ENCODE measurements around the gene UBFD1.
"Not testable (repeated sequence)": the region's sequence is repeated elsewhere in the genome, so short reads cannot be mapped to it uniquely, and the experiment has no call there.

The UBFD1 gene

GRCh38 chr16:23567602-23568001 lies 10.1 kb downstream of the UBFD1 start:
- no peak for DNase-seq (ENCODE audit: low spot score)

GRCh38 chr16:23570992-23571632 lies 13.6 kb downstream of the UBFD1 start:
- DNase-seq (ENCODE audit: low spot score) = no peak

- no peak for DNase-seq (ENCODE audit: low spot score)
Observed at GRCh38 chr16:23571895-23572294, 14.4 kb downstream of the UBFD1 start.

GRCh38 chr16:23572394-23572793 lies 14.9 kb downstream of the UBFD1 start:
- no peak for DNase-seq (ENCODE audit: low spot score)

- no peak for DNase-seq (ENCODE audit: low spot score)
Observed at GRCh38 chr16:23573817-23574216, 16.3 kb downstream of the UBFD1 start.

- DNase-seq (ENCODE audit: low spot score) = no peak
Observed at GRCh38 chr16:23575834-23576233, 18.3 kb downstream of the UBFD1 start.

- DNase-seq (ENCODE audit: low spot score) = no peak
Observed at GRCh38 chr16:23577493-23577892, 20.0 kb downstream of the UBFD1 start.

- no peak for DNase-seq (ENCODE audit: low spot score)
Observed at GRCh38 chr16:23578101-23578830, 20.7 kb downstream of the UBFD1 start.

GRCh38 chr16:23579371-23579770 lies 21.8 kb downstream of the UBFD1 start:
- no peak for DNase-seq (ENCODE audit: low spot score)

DNA sequence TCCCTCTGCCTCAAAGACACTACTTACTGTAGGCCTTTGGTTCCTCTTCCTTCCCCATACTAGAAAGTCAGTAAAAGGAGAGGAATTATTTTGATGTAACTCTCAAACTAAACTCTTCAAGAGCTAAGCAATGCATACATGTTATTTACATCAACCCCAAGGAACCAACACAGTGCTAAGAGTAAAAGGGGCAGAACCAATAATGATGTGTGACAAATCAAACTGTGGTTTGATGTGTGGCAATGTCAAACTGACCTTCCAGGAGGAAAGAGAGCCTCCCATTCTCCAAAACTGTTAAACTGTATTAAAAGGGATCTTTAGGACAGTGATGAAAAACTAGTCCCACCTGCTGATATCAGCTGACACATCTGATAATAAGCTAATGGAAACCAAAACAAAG lies 22.9 kb downstream of the UBFD1 start:
- DNase-seq (ENCODE audit: low spot score) = no peak

DNA sequence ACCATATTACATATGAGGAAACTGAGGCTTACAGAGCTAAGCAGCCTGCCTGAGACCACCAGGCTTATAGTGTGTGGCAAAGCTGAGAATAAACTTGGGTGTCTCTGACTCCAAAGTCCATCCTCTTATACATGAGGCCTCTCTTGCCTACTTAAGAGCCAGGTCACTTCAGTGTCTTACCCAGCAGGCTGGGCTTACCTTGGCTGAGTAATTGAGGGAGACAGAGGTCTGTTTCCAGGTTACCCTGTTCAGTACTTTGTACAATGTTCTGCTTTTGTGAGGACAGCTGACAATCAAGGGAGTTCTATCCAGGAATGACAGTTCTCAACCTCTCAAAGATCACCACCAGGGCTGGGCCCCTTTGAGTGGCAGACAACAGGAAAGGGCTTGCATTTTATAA lies 24.2 kb downstream of the UBFD1 start:
- no peak for DNase-seq (ENCODE audit: low spot score)

GRCh38 chr16:23583271-23583670 lies 25.7 kb downstream of the UBFD1 start:
- not testable (repeated sequence) for DNase-seq (ENCODE audit: low spot score)

GRCh38 chr16:23584186-23585076 lies 26.9 kb downstream of the UBFD1 start:
- no peak for DNase-seq (ENCODE audit: low spot score)

GRCh38 chr16:23587726-23588125 lies 30.2 kb downstream of the UBFD1 start:
- DNase-seq (ENCODE audit: low spot score) = no peak

GRCh38 chr16:23590181-23590580 lies 32.7 kb downstream of the UBFD1 start:
- no peak for DNase-seq (ENCODE audit: low spot score)

- no peak for DNase-seq (ENCODE audit: low spot score)
Observed at GRCh38 chr16:23594186-23594585, 36.7 kb downstream of the UBFD1 start.

- DNase-seq (ENCODE audit: low spot score) = peak; percentile 48
Observed at GRCh38 chr16:23595246-23595950, 37.9 kb downstream of the UBFD1 start.

DNA sequence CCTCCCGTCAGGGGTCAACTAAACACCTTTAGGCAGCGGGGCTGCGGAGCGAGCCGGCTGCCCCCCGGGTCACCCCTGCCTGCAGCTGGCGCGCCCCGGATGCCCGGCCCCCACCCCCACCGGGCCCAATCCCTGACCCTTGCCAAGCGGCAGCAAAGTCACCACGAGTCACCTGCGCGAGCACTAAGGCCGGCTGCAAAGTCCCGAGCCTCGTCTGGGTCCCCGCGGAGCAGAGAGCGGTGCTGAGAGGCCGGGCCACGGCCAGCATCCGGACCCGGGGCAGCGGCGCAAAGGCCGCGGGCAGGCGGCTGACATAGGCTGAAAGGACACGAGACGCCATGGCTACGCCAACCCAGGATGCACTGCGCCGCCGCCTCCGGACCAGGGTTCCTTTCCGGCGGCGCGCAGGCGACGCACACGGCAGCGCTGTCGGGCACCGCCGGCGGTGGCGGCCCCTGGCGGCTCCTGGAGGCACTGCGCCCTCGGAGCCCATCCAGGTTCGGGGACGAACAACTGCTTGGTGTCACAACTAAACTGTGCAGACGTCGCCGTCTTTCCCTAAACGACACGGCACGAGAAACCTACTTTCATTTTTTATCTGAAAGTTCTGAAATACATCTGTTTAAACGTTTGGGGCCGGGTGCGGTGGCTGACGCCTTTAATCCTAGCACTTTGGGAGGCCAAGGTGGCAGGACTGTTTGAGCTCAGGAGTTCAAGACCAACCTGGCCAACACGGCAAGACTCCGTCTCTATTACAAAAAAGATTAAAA lies 38.6 kb downstream of the UBFD1 start, which contains the start of gene NDUFAB1:
TSS of gene NDUFAB1 (minus strand) at position 366 of the 770 bp plus-strand sequence. CDS start at position 340, 26 bp downstream.
- DNase-seq (ENCODE audit: low spot score) = peak; percentile 92

DNA sequence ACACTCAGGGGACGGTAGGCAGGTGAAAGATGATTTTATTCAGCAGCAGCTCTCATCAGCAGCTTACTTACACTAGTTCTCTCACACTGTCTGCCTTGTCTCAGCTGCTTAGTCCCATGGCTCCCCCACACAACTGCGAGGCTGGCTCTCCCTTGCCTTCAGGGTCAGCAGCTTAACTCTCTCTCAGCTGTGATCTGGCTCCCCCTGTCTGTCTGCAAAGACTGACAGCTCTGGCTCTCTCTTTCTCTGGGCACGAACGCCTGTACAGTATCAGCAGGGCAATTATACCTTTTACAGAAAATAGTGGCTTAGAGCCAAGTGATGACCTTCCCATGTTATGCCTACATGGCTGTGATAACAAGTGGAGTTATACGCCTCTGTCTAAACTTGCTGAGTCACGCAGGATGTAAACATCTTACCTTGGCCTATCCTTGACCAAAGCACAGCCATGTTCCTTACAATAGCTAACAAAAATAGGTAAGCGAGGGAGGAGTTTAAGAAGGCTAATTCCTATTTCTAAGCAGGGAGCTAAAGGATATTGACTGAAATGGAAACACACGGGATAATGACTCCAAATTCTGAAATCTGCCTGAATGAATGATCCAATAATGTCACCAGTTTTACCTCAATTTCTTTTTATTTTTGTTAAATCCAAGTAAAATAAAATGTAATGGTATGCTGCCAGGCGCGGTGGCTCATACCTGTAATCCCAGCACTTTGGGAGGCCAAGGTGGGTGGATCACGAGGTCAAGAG lies 39.7 kb downstream of the UBFD1 start:
- peak; percentile 61 for DNase-seq (ENCODE audit: low spot score)

DNA sequence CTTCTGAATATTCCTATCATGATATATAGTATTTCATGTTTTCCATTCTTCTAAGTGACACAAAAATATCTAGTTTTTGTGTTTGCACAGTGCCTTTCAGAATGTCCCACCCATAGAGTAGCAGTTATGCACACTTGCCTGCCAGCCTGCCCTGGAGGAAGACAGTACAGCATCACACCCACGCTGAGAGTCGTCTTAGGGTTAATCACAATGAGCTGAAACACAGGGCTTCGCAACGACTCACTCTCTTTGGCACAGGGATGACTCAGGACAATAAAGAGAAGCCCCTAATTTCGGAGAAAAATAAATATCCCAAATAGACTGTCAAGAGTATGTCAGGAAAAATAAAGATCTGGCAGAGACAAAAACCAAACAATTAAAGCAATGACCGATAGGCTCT lies 50.2 kb downstream of the UBFD1 start:
- DNase-seq (ENCODE audit: low spot score) = no peak
